GM23248 (cell line): ENCODE measurements around the gene FOXE3. TPM values are rescaled to one million over a fixed set of nuclear protein-coding genes. Genes with fewer than 3 reads are reported as not detected.

Experiments used
- DNase-seq: peaks from one replicate; pipeline ENCODE4 v3.0.0-alpha.2; 2015
- H2AFZ ChIP-seq: fragments of 200-600 bp; sonication (generic); 2 replicates; pipeline ENCODE4 v1.6.1; 2016; ENCODE audit warnings: antibody characterized with exemption
- H3F3A ChIP-seq: fragments of 200-600 bp; sonication (generic); 2 replicates; pipeline ENCODE4 v1.6.1; 2016; ENCODE audit warnings: mild to moderate bottlenecking, antibody characterized with exemption, mixed run types; ENCODE audit not compliant: insufficient read depth
- H3K27ac ChIP-seq: fragments of 200-600 bp; sonication (generic); 2 replicates; pipeline ENCODE4 v1.5.1; 2016; ENCODE audit warnings: mild to moderate bottlenecking
- H3K27me3 ChIP-seq: fragments of 200-600 bp; sonication (generic); replicated peaks from 2 replicates; pipeline ENCODE4 v1.6.1; 2016; ENCODE audit warnings: mild to moderate bottlenecking; ENCODE audit not compliant: insufficient read depth
- H3K36me3 ChIP-seq: fragments of 200-600 bp; sonication (generic); 2 replicates; pipeline ENCODE4 v1.6.1; 2016; ENCODE audit warnings: low read depth, mild to moderate bottlenecking
- H3K4me1 ChIP-seq: fragments of 200-600 bp; sonication (generic); 2 replicates; pipeline ENCODE4 v1.6.1; 2016; ENCODE audit warnings: mild to moderate bottlenecking; ENCODE audit not compliant: insufficient read depth
- H3K4me2 ChIP-seq: fragments of 200-600 bp; sonication (generic); one replicate; pipeline ENCODE4 v1.6.1; 2016; ENCODE audit warnings: mild to moderate bottlenecking; ENCODE audit not compliant: unreplicated experiment
- H3K4me3 ChIP-seq: fragments of 200-600 bp; sonication (generic); 2 replicates; pipeline ENCODE4 v1.5.1; 2016; ENCODE audit warnings: mild to moderate bottlenecking
- H3K79me2 ChIP-seq: fragments of 200-600 bp; sonication (generic); 2 replicates; pipeline ENCODE4 v1.6.1; 2016; ENCODE audit warnings: mild to moderate bottlenecking; ENCODE audit not compliant: insufficient read depth
- H3K9ac ChIP-seq: fragments of 200-600 bp; sonication (generic); 2 replicates; pipeline ENCODE4 v1.6.1; 2016; ENCODE audit warnings: mild to moderate bottlenecking
- H3K9me2 ChIP-seq: fragments of 200-600 bp; sonication (generic); 2 replicates; pipeline ENCODE4 v1.6.1; 2016; ENCODE audit warnings: mixed run types, mild to moderate bottlenecking, moderate library complexity; ENCODE audit not compliant: insufficient read depth
- H3K9me3 ChIP-seq: fragments of 200-600 bp; sonication (generic); one replicate; pipeline ENCODE4 v1.6.1; 2017; ENCODE audit warnings: low read depth
- H4K20me1 ChIP-seq: fragments of 200-600 bp; sonication (generic); 2 replicates; pipeline ENCODE4 v1.6.0; 2016; ENCODE audit not compliant: insufficient read depth
- EZH2 ChIP-seq: fragments of 200-600 bp; sonication (generic); IDR thresholded peaks from 2 replicates; pipeline ENCODE4 v1.6.1; 2018; ENCODE audit warnings: antibody characterized with exemption, mild to moderate bottlenecking; ENCODE audit not compliant: insufficient read depth, poor library complexity, severe bottlenecking
- EZH2phosphoT487 ChIP-seq: fragments of 200-600 bp; sonication (generic); IDR thresholded peaks from 2 replicates; pipeline ENCODE4 v1.6.1; 2018; ENCODE audit warnings: antibody characterized with exemption, moderate library complexity, mild to moderate bottlenecking, low read depth; ENCODE audit not compliant: insufficient read depth
- WGBS, 2 experiments: methylation state at CpG; one replicate each; pipeline ENCODE4 v1.1.6; 2015 to 2017; ENCODE audit warnings: low lambda C conversion rate in 2 of 2, low coverage in 1 of 2; ENCODE audit errors: missing lambda C conversion rate in 2 of 2; 5-methylcytosine and 5-hydroxymethylcytosine counted together
- in situ Hi-C: fragments of 300-500 bp; cut with MboI; formaldehyde crosslinking; loops from 2 replicates; pipeline ENCODE4 v1.15.0; 2020
- polyA plus RNA-seq: library from polyadenylated mRNA; unstranded; fragments of >200 nt; fragmentation: Nextera tagmentation; extraction: Ambion mirVana; gene quantifications from 2 replicates; pipeline ENCODE4 v1.2.1, GENCODE V29; 2016
- total RNA-seq: library from RNA; depleted of rRNA; stranded (reverse); fragments of >200 nt; shearing (Covaris generic); gene quantifications from 2 replicates; pipeline ENCODE4 v1.2.3, GENCODE V29; 2014

FOXE3 gene
- total and polyA plus RNA-seq, 2 experiments from 2014 or later = not detected

- Histone ChIP-seq H2AFZ (no peak overlapping the region), H3K4me2 (no peak overlapping the region), H3K4me3 (no peak overlapping the region), H3K4me1 (no peaks in the 10 kb centered on the region), H3K9me2 (no peaks in the 10 kb centered on the region), H3K27ac (no peak overlapping the region), H4K20me1 (no peaks in the 10 kb centered on the region), H3K36me3 (no peaks in the 10 kb centered on the region), H3K9ac (no peak overlapping the region), H3K9me3 (no peaks in the 10 kb centered on the region), H3K79me2 (no peaks in the 10 kb centered on the region), H3F3A (no peaks in the 10 kb centered on the region), H3K27me3 (no peaks in the 10 kb centered on the region; the same call in 1 of the 2 replicates)
- in situ Hi-C loops = no loop called here
- WGBS, 2 experiments = 95 to 96% methylated on average over 4 of the region's 4 CpGs
- TF ChIP-seq EZH2 (no peak), EZH2phosphoT487 (no peak)
- no peak for DNase-seq
These were observed 4.5 kb downstream of the FOXE3 start for GRCh38 chr1:47420547-47420946.

GRCh38 chr1:47423872-47424271, 7.8 kb downstream of the FOXE3 start:
- no peak for TF ChIP-seq EZH2phosphoT487
- no peak for TF ChIP-seq EZH2
- no peaks in the 10 kb centered on the region for H3K79me2 ChIP-seq
- H3K9me2 ChIP-seq = no peaks in the 10 kb centered on the region
- no peak overlapping the region for H3K9ac ChIP-seq
- no peaks in the 10 kb centered on the region for H3K27me3 ChIP-seq
- in situ Hi-C loops = no loop called here
- no peak overlapping the region for H3K4me3 ChIP-seq
- no peak overlapping the region for H3K27ac ChIP-seq
- no peaks in the 10 kb centered on the region for H3K4me1 ChIP-seq
- no peaks in the 10 kb centered on the region for H4K20me1 ChIP-seq
- no peak for DNase-seq
- H2AFZ ChIP-seq = no peak overlapping the region
- 0 to 4% methylated on average over 2 of the region's 2 CpGs for WGBS, 2 experiments
- no peaks in the 10 kb centered on the region for H3K36me3 ChIP-seq
- H3K4me2 ChIP-seq = no peak overlapping the region
- H3K9me3 ChIP-seq = no peaks in the 10 kb centered on the region
- no peaks in the 10 kb centered on the region for H3F3A ChIP-seq

DNA sequence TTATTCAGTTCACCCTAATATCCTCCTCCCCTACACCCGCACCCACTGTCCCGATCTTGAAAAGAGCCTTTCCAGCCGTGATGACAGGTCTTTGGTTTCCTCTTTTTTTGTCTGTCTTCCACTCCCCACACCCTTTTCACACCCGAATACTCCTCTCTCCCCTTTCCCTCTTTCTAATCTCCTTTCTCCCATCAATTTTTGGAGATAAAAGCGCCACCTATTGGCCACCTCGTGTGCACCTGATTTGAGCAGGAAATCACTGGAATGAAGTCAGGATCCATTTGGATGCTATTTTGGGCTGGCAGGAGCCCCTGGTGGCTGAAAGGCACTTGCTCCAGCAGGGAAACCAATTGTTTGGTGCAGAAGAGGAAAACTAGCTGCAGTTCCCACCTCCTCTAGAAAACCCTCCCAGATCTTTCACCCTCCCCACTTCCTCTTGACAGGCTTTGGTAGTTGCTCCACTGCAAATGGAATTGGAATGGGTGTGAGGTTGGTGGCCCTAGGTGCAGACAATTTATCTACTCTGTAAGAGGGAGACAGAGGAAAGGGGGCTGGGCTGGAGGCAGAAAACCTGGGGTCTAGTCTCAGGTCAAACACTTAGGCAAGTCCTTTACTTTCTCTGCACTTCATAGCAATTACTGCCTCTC, 8.4 kb downstream of the FOXE3 start:
- Histone ChIP-seq H3K4me1 (no peaks in the 10 kb centered on the region), H3K36me3 (no peaks in the 10 kb centered on the region), H3K9me3 (no peaks in the 10 kb centered on the region), H3K4me2 (no peak overlapping the region), H2AFZ (no peak overlapping the region), H3K27me3 (no peaks in the 10 kb centered on the region), H3F3A (no peaks in the 10 kb centered on the region), H3K4me3 (no peak overlapping the region), H3K79me2 (no peaks in the 10 kb centered on the region), H4K20me1 (no peaks in the 10 kb centered on the region), H3K9ac (no peak overlapping the region), H3K9me2 (no peaks in the 10 kb centered on the region), H3K27ac (no peak overlapping the region)
- TF ChIP-seq EZH2 (no peak), EZH2phosphoT487 (no peak)
- 1 to 3% methylated on average over 6 of the region's 6 CpGs for WGBS, 2 experiments
- in situ Hi-C loops = no loop called here
- DNase-seq = peak; percentile 81

DNA sequence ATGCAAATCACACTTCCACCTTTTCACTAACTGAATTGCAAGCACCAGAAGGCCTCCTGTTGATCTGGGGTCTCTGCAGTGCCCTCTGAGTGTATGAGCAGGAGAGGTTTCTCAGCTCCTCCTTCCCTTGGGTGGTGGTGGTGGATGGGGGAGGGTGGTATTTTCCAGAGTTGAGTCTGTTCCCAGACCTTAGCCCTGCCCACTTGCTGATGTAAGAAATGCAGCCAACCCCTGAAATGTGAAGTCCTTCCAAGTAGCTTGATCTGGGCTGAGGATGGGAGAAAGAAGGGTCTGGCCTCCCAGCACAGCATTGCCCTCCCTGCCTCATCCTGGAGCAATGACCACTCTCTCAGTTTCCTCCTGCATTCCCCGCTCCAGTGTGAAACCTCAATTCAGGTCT, 15.4 kb downstream of the FOXE3 start:
- Histone ChIP-seq H3K36me3 (no peaks in the 10 kb centered on the region), H3K79me2 (no peaks in the 10 kb centered on the region), H3K9me3 (no peaks in the 10 kb centered on the region), H3K4me1 (peaks cover 28% of the 10 kb centered on the region), H4K20me1 (no peaks in the 10 kb centered on the region), H3K9ac (peak overlapping the region; percentile 58), H3K27ac (peak overlapping the region; percentile 66), H3K27me3 (no peaks in the 10 kb centered on the region), H3F3A (0 out of 2 replicates have a peak, but pooled peaks cover 5% of the 10 kb centered on the region), H2AFZ (peak overlapping the region; percentile 87; the same call in 1 of the 2 replicates), H3K4me3 (no peak overlapping the region), H3K4me2 (peak overlapping the region; percentile 82), H3K9me2 (no peaks in the 10 kb centered on the region)
- TF ChIP-seq EZH2 = no peak
- in situ Hi-C loops = no loop called here
- 100% methylated on average over 1 of the region's 1 CpG for WGBS, 2 experiments
- peak; percentile 80 for DNase-seq
